ENCODE data around the gene IRS2.
"Not testable (repeated sequence)": the region's sequence is repeated elsewhere in the genome, so short reads cannot be mapped to it uniquely, and the experiment has no call there.

IRS2 gene

DNA sequence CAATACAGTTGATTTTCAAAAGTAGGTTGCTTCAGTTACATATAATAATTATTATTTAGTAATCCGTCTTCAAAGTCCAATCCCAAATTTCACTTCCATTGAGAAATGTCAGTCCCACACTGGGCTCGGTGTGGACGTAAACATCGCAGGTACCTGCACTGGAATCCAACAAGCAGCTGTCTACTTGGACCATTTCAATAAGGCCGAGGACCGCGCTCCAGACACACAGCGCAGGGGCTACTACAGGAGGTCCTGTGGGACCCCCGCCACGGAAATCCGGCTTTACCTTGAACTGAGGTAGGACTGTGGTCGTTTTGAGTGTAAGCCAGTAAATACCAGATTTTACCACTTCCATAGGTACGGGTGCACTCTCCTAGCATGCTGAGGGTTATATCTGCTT, 30.8 kb downstream of the IRS2 start:
- DNase-seq (ENCODE audit: low read depth): no peak

DNA sequence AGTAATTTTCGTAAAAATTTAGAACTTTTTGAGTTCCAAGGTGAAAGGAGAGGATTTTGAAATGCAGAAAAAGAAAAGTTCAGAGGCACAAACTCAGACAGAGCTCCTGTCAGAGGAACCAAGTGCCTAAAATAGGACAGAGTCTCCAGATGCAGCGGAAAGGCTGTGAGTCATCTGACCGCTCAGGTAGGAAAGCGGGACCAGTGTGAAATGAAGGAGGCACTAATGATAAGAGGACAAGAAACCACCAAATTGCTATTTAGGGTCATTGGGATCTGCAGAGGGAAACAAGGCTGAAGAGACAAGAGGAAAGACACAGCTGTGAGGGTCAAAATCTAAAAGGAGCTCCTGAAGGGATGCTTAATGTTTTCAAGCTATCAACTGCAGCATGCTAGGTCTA, 34.9 kb downstream of the IRS2 start:
- DNase-seq (ENCODE audit: low read depth): no peak

DNA sequence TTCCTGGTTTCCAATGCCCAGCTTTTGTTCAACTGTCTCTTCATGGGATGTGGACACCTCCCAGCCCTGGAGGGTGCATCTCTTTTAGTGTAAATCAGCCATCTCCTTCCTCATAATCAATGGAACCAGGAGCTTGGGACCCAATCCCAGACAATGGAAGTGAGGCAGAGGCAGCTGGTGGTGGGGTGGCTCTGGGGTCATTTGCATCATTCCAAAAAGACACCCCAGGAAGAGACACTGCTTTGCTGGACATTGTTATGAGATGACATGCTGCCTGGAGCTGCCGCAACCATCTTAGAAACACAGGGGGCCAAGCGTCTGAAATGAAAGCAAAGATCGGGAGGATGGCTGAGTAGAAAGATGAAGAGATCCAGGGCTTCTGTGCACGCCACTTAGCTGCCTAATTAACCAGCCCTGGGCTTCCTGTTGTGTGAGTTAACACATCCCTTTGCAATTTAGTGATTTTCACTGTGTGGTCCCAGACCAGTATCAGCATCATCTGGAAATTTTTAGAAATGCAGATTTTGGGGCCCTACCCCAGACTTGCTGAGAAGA, 36.1 kb downstream of the IRS2 start:
- DNase-seq (ENCODE audit: low read depth): no peak

- DNase-seq (ENCODE audit: low read depth): no peak
Observed at GRCh38 chr13:109749365-109749764, 37.0 kb downstream of the IRS2 start.

GRCh38 chr13:109748677-109749076, 37.7 kb downstream of the IRS2 start:
- DNase-seq (ENCODE audit: low read depth): no peak

- DNase-seq (ENCODE audit: low read depth): no peak
Observed at GRCh38 chr13:109747524-109747923, 38.9 kb downstream of the IRS2 start.

DNA sequence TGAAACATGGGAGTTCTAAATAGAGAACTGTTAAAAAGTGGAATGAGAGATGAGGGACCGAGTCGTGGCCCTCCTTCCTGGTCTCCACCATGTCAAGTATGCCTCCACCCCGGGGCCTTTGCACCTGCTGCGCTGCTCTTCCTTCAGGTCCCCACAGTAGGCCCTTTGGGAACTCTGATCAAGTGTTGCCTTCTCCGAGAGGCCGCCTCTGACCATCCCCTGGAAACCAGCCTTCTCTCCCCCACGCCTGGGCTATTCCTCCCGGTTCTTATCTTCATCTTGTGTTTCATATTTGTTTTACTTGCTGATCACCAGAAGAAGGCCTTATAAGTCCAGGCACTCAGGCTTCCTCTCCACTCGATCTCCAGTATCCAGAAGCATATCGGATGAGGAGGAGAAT, 40.0 kb downstream of the IRS2 start:
- no peak for DNase-seq (ENCODE audit: low read depth)

- DNase-seq (ENCODE audit: low read depth): no peak
Observed at GRCh38 chr13:109745702-109746101, 40.7 kb downstream of the IRS2 start.

DNA sequence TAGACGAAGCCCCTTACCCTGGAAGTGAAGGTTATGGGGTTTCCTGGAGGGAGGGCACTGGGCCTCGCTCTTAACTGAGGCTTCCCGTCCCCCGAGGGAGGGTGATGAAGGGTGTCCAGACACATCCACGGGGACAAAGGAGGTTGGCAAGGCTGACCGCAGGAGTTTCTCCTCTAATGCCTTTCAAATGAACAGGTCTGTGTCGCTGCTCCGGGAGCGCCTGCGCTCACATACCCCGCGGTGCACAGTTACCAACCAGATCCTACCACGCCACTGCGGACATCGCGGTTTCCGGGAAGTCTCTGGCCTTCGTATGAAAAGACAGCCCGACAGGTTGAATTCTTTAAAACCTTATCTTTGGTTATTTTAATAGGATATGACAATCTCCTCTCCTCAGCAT, 41.3 kb downstream of the IRS2 start:
- DNase-seq (ENCODE audit: low read depth): no peak

DNA sequence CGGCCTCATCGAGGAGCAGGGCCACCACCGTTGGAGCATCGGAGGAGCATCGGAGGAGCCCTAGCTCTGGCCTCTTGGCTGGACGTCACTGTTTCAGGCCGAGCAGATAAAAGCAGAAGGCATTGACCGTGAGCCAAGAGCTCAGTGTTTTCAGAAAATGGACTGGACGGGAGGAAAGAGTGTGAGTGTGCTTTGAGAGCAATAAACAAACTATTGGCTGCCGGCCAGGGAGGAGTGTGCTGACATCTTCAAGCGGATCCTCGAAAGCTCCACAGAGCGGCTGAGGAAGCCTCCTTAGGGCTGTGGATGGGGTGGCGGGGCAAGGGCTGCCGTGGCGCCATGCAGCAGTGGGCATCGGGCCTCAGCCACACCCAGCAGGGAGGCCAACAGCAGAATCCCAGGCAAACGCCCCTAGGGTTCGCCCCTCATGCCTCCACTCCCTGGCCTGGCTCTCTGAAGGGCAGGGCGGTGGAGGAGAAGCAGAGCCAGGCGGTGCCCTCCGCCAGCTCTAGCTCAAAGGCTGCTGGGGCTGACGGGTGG, 41.8 kb downstream of the IRS2 start:
- no peak for DNase-seq (ENCODE audit: low read depth)

- DNase-seq (ENCODE audit: low read depth): no peak
Observed at GRCh38 chr13:109743706-109744453, 42.5 kb downstream of the IRS2 start.

- no peak for DNase-seq (ENCODE audit: low read depth)
Observed at GRCh38 chr13:109741966-109742365, 44.4 kb downstream of the IRS2 start.

DNA sequence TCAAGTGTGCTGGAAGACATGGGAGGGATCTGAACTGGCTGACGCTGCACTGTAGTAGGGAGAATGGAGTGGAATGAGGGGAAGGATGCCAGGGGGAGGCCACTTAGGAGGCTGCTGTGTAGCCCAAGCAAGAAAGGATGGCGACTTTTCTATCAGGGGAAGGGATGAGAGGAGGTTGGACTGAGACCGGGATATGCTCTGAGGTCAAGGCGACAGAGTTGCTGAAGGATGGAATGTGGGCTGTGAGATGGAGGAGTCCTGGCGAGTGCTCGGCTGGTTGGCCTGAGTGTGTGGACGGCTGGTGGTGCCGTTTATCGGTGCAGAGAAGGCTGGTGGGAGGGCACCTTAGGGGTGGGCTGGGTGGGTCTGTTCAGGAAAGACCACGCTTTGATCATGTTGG, 45.7 kb downstream of the IRS2 start:
- no peak for DNase-seq (ENCODE audit: low read depth)

DNA sequence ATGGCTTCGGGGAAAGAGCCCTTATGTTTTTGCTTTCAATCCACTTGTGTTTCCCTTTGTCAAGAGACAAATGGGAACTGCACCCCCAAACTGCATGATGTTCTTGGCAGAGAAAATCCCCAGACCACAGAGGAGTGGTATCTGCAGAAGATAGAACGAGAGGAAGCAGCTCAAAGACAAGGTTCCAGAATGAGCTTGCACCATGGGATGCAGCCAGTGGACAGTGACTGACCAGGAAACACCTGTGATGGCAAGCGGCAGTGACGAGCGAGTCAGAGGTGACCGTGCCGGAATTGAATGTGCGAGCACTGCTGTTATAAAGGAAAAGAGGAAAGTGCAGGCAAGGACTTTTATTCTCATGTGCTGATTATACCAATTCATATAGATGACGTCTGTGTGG, 46.3 kb downstream of the IRS2 start:
- no peak for DNase-seq (ENCODE audit: low read depth)

- DNase-seq (ENCODE audit: low read depth): no peak
Observed at GRCh38 chr13:109738298-109738746, 48.1 kb downstream of the IRS2 start.

- DNase-seq (ENCODE audit: low read depth): no peak
Observed at GRCh38 chr13:109737606-109738005, 48.8 kb downstream of the IRS2 start.

GRCh38 chr13:109737046-109737573, 49.3 kb downstream of the IRS2 start:
- no peak for DNase-seq (ENCODE audit: low read depth)

DNA sequence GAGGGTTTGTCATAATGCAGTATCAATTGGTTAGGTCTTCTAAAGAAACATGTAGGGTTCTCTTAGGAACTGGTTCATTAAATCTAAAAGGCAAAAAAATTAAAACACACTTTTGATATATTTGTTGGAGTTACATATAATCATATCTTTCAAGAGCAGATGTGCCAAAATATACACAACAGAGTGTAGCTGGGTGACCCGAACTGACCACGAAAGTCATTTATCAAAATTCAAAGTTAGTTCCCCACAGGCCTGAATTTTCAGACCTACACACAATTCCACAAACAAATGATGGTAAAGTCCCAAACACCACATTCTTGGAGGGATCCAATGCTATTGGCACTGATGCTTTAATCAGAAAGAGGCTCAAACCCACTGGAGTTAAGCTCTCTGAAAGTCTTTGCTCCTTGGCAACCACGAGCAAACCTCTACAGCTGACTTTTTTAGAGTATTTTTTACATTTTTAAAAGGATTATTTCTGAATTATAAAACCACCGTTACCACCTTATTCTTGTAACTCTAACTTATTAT, 50.9 kb downstream of the IRS2 start:
- no peak for DNase-seq (ENCODE audit: low read depth)

DNA sequence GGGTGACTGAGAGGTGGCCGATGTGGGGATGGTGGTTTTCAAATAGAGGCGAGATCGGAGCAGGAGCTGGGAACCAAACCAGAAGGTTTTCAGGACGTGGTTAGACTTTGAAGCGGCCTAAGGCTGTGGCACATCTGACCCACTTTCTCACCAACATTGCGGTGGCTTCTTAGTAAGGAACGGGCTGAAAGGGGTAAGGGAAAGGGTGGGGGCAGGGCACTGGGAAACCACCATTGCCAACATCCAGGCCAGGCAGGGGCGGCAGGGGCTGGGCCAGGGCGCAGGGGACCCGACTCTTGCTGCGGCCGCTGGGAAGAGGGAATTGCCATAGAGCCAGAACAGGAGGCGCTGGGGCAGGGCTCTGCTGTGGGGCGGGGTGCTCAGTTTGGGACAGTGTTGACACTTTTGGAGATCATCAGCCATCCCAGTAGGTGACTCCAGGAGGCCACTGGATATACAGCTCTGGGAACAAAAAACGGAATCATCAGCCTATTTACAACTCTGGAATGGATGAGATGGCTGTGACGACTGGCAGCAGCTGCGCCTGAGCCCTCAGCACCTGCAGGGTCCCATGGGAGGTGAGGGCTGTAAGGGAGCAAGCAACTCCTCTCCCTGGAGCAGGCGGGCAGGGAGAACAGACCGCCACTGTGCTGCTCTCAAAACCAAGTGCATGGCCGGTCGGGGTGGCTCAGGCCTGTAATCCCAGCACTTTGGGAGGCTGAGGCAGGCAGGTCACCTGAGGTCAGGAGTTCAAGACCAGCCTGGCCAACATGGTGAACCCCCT, 52.2 kb downstream of the IRS2 start:
- no peak for DNase-seq (ENCODE audit: low read depth)

DNA sequence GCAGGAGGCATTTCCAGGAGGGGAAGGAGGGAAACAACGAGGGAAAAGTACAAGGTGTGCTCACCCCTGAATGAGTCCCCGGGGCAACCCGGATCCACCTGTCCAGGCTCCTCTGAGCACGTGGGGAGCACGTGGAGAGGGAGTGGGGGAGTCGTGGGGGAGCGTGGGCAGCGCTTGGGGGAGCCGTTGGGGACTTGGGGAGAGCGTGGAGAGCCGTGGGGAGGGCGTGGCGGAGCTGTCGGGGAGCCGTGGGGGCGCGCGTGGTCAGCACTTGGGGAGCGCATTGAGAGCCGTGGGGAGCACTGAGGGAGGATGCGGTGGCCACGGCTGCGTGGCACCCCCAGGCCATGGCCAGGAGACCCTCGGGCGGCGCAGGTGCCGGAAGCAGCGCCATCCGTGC, 52.8 kb downstream of the IRS2 start:
- DNase-seq (ENCODE audit: low read depth): no peak

GRCh38 chr13:109732470-109733170, 53.8 kb downstream of the IRS2 start:
- DNase-seq (ENCODE audit: low read depth): not testable (repeated sequence)

- no peak for DNase-seq (ENCODE audit: low read depth)
Observed at GRCh38 chr13:109730812-109731335, 55.5 kb downstream of the IRS2 start.
